Lower leg skin (tissue), 3 donors: Measurements from ENCODE around the gene CACNA1B.

Experiments used
- CTCF ChIP-seq, 3 donors: fragments of 450-650 bp; IDR thresholded peaks; one replicate each; pipeline ENCODE4 v1.5.1; 2016; ENCODE audit warnings: antibody characterized with exemption in 3 of 3, mild to moderate bottlenecking in 3 of 3, moderate library complexity in 2 of 3
- POLR2A ChIP-seq, 2 donors: fragments of 450-650 bp; IDR thresholded peaks; one replicate each; pipeline ENCODE4 v1.6.1; 2016 to 2017; ENCODE audit warnings: antibody characterized with exemption in 2 of 2, mild to moderate bottlenecking in 1 of 2, moderate library complexity in 1 of 2

DNA sequence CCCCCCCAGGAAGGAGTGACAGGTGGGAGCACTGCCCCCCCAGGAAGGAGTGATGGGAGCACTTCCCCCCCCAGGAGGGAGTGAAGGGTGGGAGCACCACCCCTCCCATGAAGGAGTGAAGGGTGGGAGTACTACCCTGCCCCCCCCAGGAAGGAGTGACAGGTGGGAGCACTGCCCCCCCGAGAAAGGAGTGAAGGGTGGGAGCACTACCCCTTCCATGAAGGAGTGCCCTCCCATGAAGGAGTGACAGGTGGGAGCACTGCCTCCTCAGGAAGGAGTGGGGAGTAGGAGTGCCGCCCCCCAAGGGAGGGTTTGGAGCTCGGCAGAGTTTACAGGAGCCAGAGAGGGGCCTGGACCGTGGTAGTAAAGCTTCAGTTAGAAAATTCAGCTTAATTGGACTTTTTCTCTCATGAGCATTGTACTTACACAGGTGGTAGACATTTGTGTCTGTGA is 100.7 kb downstream of the CACNA1B start:
- TF ChIP-seq POLR2A (IDR thresholded peaks at IDR 0.05): no peak
- no peak for TF ChIP-seq CTCF (IDR thresholded peaks at IDR 0.05)
